ENCODE results near the gene NMUR2.

Gene NMUR2

DNA sequence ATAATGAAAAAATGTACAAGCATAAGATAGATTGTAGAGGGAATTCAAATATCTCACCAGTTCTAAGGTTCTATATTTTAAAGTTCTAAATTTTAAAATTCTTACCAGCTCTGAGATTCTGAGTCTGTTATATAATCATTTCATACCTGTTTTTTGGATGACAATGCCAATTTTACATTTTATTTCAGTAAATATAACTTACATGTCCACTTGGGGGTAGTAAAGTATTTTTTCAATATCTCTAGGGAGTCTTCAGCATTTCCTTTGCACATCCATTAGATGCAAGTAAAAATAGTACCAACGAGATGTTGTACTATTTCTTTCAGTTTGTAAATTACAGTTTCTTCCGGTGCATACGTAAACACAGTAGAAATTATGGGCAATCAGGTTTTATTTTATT lies 25.7 kb downstream of the NMUR2 start:
- TF ChIP-seq USF1 (IDR thresholded peaks at IDR 0.05) (no peak), RAD21 (IDR thresholded peaks at IDR 0.05; ENCODE audit: low read depth) (no peak), TCF12 (IDR thresholded peaks at IDR 0.05; ENCODE audit: low read depth) (no peak), YY1 (IDR thresholded peaks at IDR 0.05; ENCODE audit: low read depth) (no peak), EP300 (IDR thresholded peaks at IDR 0.05; ENCODE audit: borderline replicate concordance) (no peak), CEBPB (IDR thresholded peaks at IDR 0.05) (no peak), REST (IDR thresholded peaks at IDR 0.05; ENCODE audit: low read depth) (no peak), ZBTB7A (IDR thresholded peaks at IDR 0.05; ENCODE audit: low read depth) (no peak), EGR1 (IDR thresholded peaks at IDR 0.05) (no peak), TEAD4 (IDR thresholded peaks at IDR 0.05) (no peak), NFIC (IDR thresholded peaks at IDR 0.05) (no peak), CREB1 (IDR thresholded peaks at IDR 0.05; ENCODE audit: low read depth) (no peak)
- TF ChIP-seq, protein P1, sequence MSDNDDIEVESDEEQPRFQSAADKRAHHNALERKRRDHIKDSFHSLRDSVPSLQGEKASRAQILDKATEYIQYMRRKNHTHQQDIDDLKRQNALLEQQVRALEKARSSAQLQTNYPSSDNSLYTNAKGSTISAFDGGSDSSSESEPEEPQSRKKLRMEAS (IDR thresholded peaks at IDR 0.05): no peak

GRCh38 chr5:152378730-152379129 lies 26.3 kb downstream of the NMUR2 start:
- no peak for TF ChIP-seq YY1 (IDR thresholded peaks at IDR 0.05; ENCODE audit: low read depth)
- no peak for TF ChIP-seq EGR1 (IDR thresholded peaks at IDR 0.05)
- no peak for TF ChIP-seq FOXM1 (IDR thresholded peaks at IDR 0.05; ENCODE audit: borderline replicate concordance, low read depth)
- no peak for TF ChIP-seq CREB1 (IDR thresholded peaks at IDR 0.05; ENCODE audit: low read depth)
- no peak for TF ChIP-seq TEAD4 (IDR thresholded peaks at IDR 0.05)
- TF ChIP-seq CEBPB (IDR thresholded peaks at IDR 0.05): no peak
- no peak for TF ChIP-seq NFIC (IDR thresholded peaks at IDR 0.05)
- TF ChIP-seq RAD21 (IDR thresholded peaks at IDR 0.05; ENCODE audit: low read depth): no peak
- no peak for TF ChIP-seq REST (IDR thresholded peaks at IDR 0.05; ENCODE audit: low read depth)
- no peak for TF ChIP-seq TCF12 (IDR thresholded peaks at IDR 0.05; ENCODE audit: low read depth)
- TF ChIP-seq TAF1 (IDR thresholded peaks at IDR 0.05; ENCODE audit: low read depth): no peak
- TF ChIP-seq, protein P1 (IDR thresholded peaks at IDR 0.05): no peak
- TF ChIP-seq EP300 (IDR thresholded peaks at IDR 0.05; ENCODE audit: borderline replicate concordance): no peak

DNA sequence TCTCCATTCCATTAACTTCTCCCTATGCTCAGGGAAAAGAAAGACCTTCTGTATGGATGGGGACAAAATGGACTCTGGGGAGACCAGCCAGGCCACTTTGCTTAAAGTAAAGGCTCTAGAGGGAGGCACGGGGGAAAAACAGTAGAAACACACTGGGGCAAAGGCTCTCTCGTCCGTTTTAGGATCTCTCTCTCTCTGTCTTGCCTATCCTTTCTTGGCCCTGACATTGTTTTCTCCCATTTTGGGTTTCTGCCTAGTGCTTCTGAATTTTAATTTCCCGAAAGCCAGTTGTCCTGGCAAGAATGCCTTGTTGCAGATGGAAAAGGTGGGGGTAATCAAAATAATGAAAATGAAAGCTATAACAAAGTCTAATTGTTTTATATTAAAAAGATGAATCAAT lies 28.2 kb downstream of the NMUR2 start:
- TF ChIP-seq FOXM1 (IDR thresholded peaks at IDR 0.05; ENCODE audit: borderline replicate concordance, low read depth) (no peak), TAF1 (IDR thresholded peaks at IDR 0.05; ENCODE audit: low read depth) (no peak), TEAD4 (IDR thresholded peaks at IDR 0.05) (no peak), TCF12 (IDR thresholded peaks at IDR 0.05; ENCODE audit: low read depth) (no peak), ZBTB7A (IDR thresholded peaks at IDR 0.05; ENCODE audit: low read depth) (no peak), CREB1 (IDR thresholded peaks at IDR 0.05; ENCODE audit: low read depth) (no peak), REST (IDR thresholded peaks at IDR 0.05; ENCODE audit: low read depth) (no peak)
- TF ChIP-seq, protein P1 (IDR thresholded peaks at IDR 0.05): no peak

GRCh38 chr5:152374711-152375275 lies 30.3 kb downstream of the NMUR2 start:
- TF ChIP-seq USF1 (IDR thresholded peaks at IDR 0.05) (no peak), CEBPB (IDR thresholded peaks at IDR 0.05) (no peak)

GRCh38 chr5:152372875-152373274 lies 32.2 kb downstream of the NMUR2 start:
- TF ChIP-seq USF1 (IDR thresholded peaks at IDR 0.05) (no peak), NFIC (IDR thresholded peaks at IDR 0.05) (no peak), FOXM1 (IDR thresholded peaks at IDR 0.05; ENCODE audit: borderline replicate concordance, low read depth) (no peak)
- TF ChIP-seq, protein P1 (IDR thresholded peaks at IDR 0.05): no peak
